Astrocyte (in vitro differentiated cells and primary cell): ENCODE data around the gene MAP3K4.

Experiments used
- CTCF ChIP-seq: IDR thresholded peaks from 2 replicates; pipeline ENCODE4 v1.5.1; 2011; ENCODE audit warnings: low read depth, mild to moderate bottlenecking, inconsistent platforms, low read length, moderate library complexity; ENCODE audit not compliant: insufficient read depth
- EZH2 ChIP-seq: IDR thresholded peaks from 2 replicates; pipeline ENCODE4 v1.6.1; 2012; ENCODE audit warnings: mild to moderate bottlenecking, low read length, inconsistent platforms; ENCODE audit not compliant: insufficient read depth

GRCh38 chr6:161153725-161154124 lies 162.2 kb downstream of the MAP3K4 start:
- TF ChIP-seq CTCF = no peak
- TF ChIP-seq EZH2 = no peak
